GM21786 (cell line): ENCODE measurements around the gene ZNF423.

Experiments
- ATAC-seq: cut with Tn5 transposase; IDR thresholded peaks from one replicate; pipeline ENCODE4 v1.9.1; 2021; ENCODE audit not compliant: unreplicated experiment

ZNF423 gene

DNA sequence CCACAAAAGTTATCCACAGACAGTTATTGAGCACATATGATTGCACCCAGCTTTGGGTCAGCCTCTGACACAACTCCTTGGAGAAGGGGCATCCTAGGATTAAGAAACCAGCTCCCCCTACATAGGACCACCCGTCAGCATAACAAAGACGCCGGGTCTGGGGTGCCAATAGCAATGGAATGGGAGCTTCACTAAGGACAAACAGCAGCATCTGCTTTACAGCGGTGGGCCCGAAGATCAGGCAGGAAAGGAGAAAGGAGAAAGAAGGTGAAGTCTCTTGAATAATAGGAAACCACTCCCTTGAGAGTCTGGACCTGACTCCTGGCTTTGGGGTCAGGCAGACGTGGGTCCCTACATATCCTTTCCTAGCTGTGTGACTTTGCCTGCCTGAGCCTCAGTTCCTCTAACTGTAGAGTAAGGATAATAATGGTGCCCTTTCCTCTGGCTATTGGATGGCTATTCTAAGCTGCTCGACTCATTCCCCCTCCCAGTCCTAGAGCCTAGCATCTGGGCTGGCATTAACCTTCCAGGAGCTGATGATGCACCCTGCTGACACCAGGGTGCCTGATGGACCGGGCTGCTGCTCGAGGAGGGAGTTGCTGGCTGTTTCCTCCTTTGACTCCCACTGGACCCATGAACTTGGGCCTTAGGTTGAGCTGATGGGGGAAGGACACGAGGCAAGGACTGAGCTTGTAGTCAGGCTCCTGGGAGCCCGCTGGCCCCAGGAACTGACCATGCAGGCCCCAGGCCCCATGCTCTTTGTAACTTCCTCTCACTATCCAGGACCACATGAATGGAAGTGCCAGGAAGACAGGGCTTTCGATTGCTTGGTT is 388.2 kb downstream of the ZNF423 start:
- no peak for ATAC-seq

DNA sequence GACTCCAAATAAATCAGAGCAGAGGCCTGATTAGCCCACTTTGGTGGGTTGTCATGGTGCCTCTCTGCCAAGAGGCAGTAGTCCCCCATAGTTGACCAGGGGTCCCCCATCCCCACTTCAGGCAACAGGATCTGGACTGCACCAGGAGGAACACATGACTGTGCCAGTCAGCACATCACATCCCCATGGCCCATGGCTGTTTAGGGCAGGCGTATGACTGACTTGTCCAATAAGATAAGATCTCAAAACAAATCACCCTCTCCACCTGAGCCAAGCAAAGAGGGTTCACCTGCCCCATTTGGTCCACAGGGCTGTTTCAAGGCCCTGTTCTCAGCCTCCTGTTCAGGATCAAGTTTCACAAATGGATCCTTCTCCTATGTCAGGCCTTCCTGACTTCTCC is 389.0 kb downstream of the ZNF423 start:
- ATAC-seq: no peak

- no peak for ATAC-seq
These were observed 389.4 kb downstream of the ZNF423 start for GRCh38 chr16:49466529-49466831.

- ATAC-seq: no peak
These were observed 390.0 kb downstream of the ZNF423 start for GRCh38 chr16:49465661-49466528.

DNA sequence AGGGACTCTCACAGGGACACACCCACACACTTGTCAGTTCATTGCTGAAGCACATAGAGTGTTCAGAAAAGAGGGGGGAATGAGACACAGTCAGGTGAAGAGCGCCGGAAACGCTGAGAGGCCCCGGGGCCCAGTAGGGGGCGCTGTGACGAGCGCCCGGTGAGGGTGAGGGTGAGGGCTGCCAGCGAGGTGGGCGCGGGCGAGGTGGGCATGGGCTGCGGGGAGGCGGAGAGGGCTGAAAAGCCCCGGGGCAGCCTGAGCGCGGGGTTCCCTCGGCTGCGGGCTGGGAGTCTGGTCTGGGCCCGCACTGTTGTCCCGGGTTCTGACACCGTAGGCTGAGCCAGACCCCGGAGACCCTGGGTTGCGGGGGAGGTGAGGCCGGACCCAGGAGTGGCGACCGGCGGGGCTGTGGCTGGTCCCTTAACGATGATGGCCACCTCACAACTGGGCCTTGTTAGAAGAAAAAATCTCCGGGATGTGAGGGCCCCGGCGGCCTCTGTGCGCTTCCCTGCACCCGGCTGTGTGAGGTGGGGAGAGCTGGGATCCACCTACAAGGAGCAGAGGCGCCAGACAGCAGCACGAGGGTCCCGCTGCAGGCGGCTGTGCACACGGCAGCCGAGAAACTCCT is 390.9 kb downstream of the ZNF423 start:
- no peak for ATAC-seq

GRCh38 chr16:49464093-49464492 is 391.8 kb downstream of the ZNF423 start:
- ATAC-seq: no peak

- peak; percentile 97 for ATAC-seq
These were observed 392.4 kb downstream of the ZNF423 start for GRCh38 chr16:49463529-49463928.

DNA sequence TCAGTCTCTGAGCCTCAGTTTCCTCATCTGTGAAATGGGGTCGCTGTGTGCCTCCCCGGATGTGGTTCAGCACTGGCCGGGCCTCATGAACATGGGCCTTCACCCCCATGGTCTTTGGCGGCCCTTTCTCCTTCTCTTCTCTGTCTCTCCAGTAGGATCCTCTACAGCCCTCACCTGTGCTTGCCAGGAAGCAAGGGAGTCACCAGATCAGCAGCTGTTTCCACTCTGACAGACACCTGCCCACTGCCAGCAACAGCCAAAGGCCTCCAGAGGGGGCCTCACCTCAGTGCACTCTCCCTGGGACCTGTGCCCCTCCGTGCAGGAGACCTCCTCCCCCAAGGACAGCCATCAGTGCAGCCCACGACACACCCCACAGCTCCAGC is 392.9 kb downstream of the ZNF423 start:
- no peak for ATAC-seq

DNA sequence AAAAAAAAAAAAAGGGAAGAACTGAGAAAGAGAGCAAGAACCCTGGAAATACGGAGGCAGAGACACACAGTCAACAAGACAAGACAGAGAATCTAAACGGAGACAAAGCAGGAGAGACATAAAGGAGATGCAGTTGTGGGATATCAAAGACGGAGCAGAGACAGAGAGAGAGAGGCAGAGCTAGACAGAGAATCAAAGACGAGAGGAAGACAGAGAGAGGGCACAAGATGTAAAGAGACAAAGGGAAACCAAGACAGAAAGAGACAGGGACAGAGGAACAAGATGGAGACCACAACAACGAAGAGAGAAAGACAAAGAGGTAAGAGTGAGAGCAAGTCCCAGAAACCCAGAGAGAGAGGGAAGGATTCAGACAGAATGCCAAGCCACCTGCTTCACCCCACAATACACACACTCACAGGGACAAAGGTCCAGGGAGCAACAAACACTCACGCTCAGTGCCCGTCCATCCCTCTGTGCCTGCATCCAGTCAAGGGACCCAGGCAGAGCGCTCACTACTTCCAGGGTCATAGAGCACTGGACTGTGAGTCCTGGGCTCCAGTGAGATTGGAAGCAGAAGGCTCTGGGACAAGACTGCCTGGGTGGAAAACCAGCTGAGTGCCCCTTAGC is 393.4 kb downstream of the ZNF423 start:
- ATAC-seq: no peak

- no peak for ATAC-seq
These were observed 394.4 kb downstream of the ZNF423 start for GRCh38 chr16:49461517-49461951.

DNA sequence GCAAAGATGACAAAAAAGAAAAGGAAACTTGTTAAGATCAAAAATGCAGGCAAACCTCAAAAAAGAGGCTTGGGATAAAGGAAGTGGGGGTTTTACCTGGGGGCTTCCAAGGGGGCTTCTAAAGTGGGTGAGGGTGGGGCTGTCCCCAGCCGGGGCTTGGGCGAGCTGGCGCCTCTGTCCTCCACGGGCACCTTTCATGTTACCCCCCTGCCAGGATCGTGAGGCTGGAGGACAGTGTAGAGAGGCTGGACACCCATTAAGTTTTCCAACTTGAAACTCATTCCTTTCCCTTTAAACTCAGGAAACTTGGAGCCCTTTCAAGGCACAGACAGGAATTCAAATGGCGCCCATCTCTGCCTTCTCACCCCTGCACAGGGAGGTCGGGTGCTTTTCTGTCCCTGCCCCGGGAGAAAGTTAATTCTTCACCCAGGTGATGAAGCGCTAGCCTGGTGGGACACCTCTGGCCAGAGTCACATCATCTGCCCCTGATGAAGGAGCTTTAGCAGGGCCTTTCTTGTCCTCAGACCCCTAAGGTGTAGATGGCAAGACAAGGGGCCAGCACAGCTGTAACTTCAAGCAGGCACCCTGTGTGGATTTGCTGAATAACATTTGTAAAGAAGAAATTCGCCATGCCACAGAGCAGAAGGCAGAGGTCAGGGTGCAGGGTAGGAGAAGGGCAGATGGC is 395.0 kb downstream of the ZNF423 start:
- ATAC-seq: no peak

DNA sequence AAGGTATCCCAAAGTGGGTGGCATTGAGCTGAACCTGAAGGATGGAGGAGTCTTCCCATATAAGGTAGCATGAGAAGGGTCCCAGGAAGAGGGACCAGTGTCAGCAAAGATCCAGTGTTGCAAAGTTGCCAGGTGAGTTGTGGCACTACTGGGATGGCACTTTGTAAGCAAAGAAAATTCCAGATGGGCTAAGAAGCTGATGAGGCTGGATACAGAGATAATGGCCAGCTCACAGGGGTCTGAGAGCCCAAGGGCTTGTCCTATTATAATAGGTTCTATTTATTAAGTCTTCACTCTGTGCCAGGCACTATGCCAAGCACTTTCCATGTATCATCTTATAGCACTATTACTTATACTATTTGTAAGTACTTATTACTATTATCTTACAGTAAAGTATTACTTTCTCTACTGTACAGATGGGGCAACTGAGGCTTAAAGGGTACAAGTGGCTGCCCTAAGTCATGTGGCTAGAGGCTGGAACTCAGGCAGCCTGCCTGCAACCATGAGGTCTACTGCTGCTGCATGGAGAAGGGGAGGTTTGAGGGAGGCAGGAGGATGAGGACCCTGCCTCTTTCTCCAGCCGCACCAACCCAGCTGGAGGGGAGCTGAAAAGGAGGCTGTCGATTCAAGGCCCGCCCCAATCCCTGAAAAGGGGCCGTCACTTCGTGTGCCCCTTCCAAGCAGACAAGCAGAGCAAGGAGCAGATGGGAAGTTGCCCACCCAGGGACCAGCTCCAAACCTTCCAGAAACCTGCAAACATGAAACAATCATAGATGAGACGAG is 395.8 kb downstream of the ZNF423 start:
- no peak for ATAC-seq

GRCh38 chr16:49458656-49459445 is 397.1 kb downstream of the ZNF423 start:
- ATAC-seq: no peak

GRCh38 chr16:49458243-49458642 is 397.7 kb downstream of the ZNF423 start:
- no peak for ATAC-seq

- ATAC-seq: no peak
These were observed 398.7 kb downstream of the ZNF423 start for GRCh38 chr16:49457196-49457595.

DNA sequence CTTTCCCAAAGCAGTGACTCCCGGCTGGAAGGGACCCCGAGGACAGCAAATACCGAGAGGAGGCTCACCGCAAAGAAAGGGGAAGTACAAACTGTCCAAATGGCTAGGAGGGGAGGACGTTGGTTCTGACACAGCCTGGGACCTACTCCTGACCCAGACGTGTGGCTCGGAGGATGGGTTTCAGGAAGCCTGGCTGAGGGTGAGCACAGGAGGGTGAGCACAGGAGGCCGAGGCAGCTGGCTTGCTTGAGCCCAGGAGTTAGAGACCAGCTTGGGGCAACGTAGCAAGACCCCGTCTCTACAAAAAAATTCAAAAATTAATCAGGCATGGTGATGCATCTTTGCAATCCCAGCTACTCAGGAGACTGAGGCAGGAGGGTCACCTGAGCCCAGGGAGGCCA is 399.1 kb downstream of the ZNF423 start:
- no peak for ATAC-seq

- ATAC-seq: no peak
These were observed 399.7 kb downstream of the ZNF423 start for GRCh38 chr16:49455991-49456745.

- no peak for ATAC-seq
These were observed 400.5 kb downstream of the ZNF423 start for GRCh38 chr16:49455181-49455990.
